Embryonic facial prominence (tissue), 1 donor: ENCODE data around the gene PXK.

Experiments used
- DNase-seq: peaks from one replicate; pipeline ENCODE4 v3.0.0-alpha.2; 2016; ENCODE audit errors: extremely low spot score

The PXK gene

GRCh38 chr3:58347984-58348383, 15.3 kb downstream of the PXK start:
- DNase-seq = no peak

GRCh38 chr3:58349792-58350626, 17.3 kb downstream of the PXK start:
- no peak for DNase-seq

- no peak for DNase-seq
Measured at GRCh38 chr3:58350627-58351013, 17.9 kb downstream of the PXK start.

GRCh38 chr3:58351920-58352319, 19.2 kb downstream of the PXK start:
- DNase-seq = no peak

GRCh38 chr3:58352626-58353025, 19.9 kb downstream of the PXK start:
- no peak for DNase-seq

GRCh38 chr3:58353722-58354553, 21.2 kb downstream of the PXK start:
- DNase-seq = no peak

- no peak for DNase-seq
Measured at GRCh38 chr3:58355179-58355578, 22.5 kb downstream of the PXK start.

- no peak for DNase-seq
Measured at GRCh38 chr3:58356054-58356453, 23.4 kb downstream of the PXK start.

- no peak for DNase-seq
Measured at GRCh38 chr3:58357402-58357801, 24.7 kb downstream of the PXK start.

- no peak for DNase-seq
Measured at GRCh38 chr3:58358092-58358491, 25.4 kb downstream of the PXK start.

GRCh38 chr3:58358808-58359207, 26.1 kb downstream of the PXK start:
- no peak for DNase-seq

GRCh38 chr3:58359621-58360020, 26.9 kb downstream of the PXK start:
- no peak for DNase-seq

GRCh38 chr3:58361866-58362265, 29.2 kb downstream of the PXK start:
- DNase-seq = no peak

GRCh38 chr3:58366699-58367098, 34.0 kb downstream of the PXK start:
- no peak for DNase-seq

GRCh38 chr3:58369038-58369437, 36.3 kb downstream of the PXK start:
- no peak for DNase-seq

GRCh38 chr3:58369876-58370275, 37.2 kb downstream of the PXK start:
- no peak for DNase-seq

- DNase-seq = no peak
Measured at GRCh38 chr3:58370407-58370806, 37.7 kb downstream of the PXK start.

GRCh38 chr3:58371754-58372153, 39.1 kb downstream of the PXK start:
- DNase-seq = no peak

GRCh38 chr3:58375254-58375653, 42.6 kb downstream of the PXK start:
- DNase-seq = no peak

GRCh38 chr3:58377168-58377567, 44.5 kb downstream of the PXK start:
- DNase-seq = no peak

GRCh38 chr3:58377750-58378149, 45.1 kb downstream of the PXK start:
- DNase-seq = no peak

GRCh38 chr3:58379351-58380073, 46.8 kb downstream of the PXK start:
- DNase-seq = no peak
